OCI-LY1 (cell line): ENCODE data around the gene INS.

Source experiments
- H2AFZ ChIP-seq: fragments of 200-600 bp; sonication (generic), shearing (Covaris generic); 2 replicates; pipeline ENCODE4 v1.6.0; 2014; ENCODE audit warnings: antibody characterized with exemption, mild to moderate bottlenecking, low read length
- H3F3A ChIP-seq: fragments of 200-600 bp; sonication (generic), shearing (Covaris generic); 2 replicates; pipeline ENCODE4 v1.6.0; 2014; ENCODE audit warnings: mild to moderate bottlenecking, antibody characterized with exemption, low read length, moderate library complexity; ENCODE audit not compliant: insufficient read depth
- H3K27ac ChIP-seq: fragments of 200-600 bp; sonication (generic); 2 replicates; pipeline ENCODE4 v1.5.1; 2014; ENCODE audit warnings: low read length, mixed run types, mild to moderate bottlenecking, low read depth; ENCODE audit not compliant: poor library complexity, severe bottlenecking
- H3K27me3 ChIP-seq: fragments of 200-600 bp; sonication (generic); 2 replicates; pipeline ENCODE4 v1.6.0; 2014; ENCODE audit warnings: antibody characterized with exemption, mild to moderate bottlenecking, low read length, moderate library complexity; ENCODE audit not compliant: insufficient read depth
- H3K36me3 ChIP-seq: fragments of 200-600 bp; sonication (generic); 2 replicates; pipeline ENCODE4 v1.6.1; 2014; ENCODE audit warnings: mild to moderate bottlenecking, antibody characterized with exemption, low read length, moderate library complexity, mixed read lengths; ENCODE audit not compliant: insufficient read depth
- H3K4me1 ChIP-seq: fragments of 200-600 bp; sonication (generic); 2 replicates; pipeline ENCODE4 v1.5.1; 2014; ENCODE audit warnings: mild to moderate bottlenecking, low read length, moderate library complexity; ENCODE audit not compliant: insufficient read depth, severe bottlenecking
- H3K4me2 ChIP-seq: fragments of 200-600 bp; sonication (generic), shearing (Covaris generic); 2 replicates; pipeline ENCODE4 v1.6.1; 2014; ENCODE audit warnings: low read length
- H3K4me3 ChIP-seq: fragments of 200-600 bp; sonication (generic); 2 replicates; pipeline ENCODE4 v1.5.1; 2014; ENCODE audit warnings: low read length, low read depth, mild to moderate bottlenecking, mixed read lengths; ENCODE audit not compliant: poor library complexity, severe bottlenecking
- H3K79me2 ChIP-seq: fragments of 200-600 bp; shearing (Covaris generic); 2 replicates; pipeline ENCODE4 v1.6.1; 2016; ENCODE audit warnings: mixed run types, low read length, mixed read lengths; ENCODE audit not compliant: insufficient read depth
- H3K9ac ChIP-seq: fragments of 200-600 bp; sonication (generic), shearing (Covaris generic); 2 replicates; pipeline ENCODE4 v1.6.1; 2014; ENCODE audit warnings: mild to moderate bottlenecking, low read length, mixed read lengths
- H3K9me2 ChIP-seq: fragments of 200-600 bp; sonication (generic), shearing (Covaris generic); 2 replicates; pipeline ENCODE4 v1.6.1; 2014; ENCODE audit warnings: low read depth, mild to moderate bottlenecking, low read length, mixed read lengths
- H3K9me3 ChIP-seq: fragments of 200-600 bp; shearing (Covaris generic); 2 replicates; pipeline ENCODE4 v1.6.1; 2014; ENCODE audit warnings: low read length, mixed read lengths
- H4K20me1 ChIP-seq: fragments of 200-600 bp; sonication (generic), shearing (Covaris generic); 2 replicates; pipeline ENCODE4 v1.6.0; 2016; ENCODE audit warnings: mild to moderate bottlenecking, low read length; ENCODE audit not compliant: insufficient read depth
- EZH2 ChIP-seq: fragments of 200-600 bp; sonication (generic), shearing (Covaris generic); IDR thresholded peaks from 2 replicates; pipeline ENCODE4 v1.8.0; 2017; ENCODE audit warnings: borderline replicate concordance, mixed run types, mild to moderate bottlenecking, antibody characterized with exemption, low read length, moderate library complexity, mixed read lengths
- TF ChIP-seq, protein P1 (sequence below): fragments of 200-600 bp; sonication (generic), shearing (Covaris generic); IDR thresholded peaks from 2 replicates; pipeline ENCODE4 v1.5.1; 2017; ENCODE audit warnings: mild to moderate bottlenecking, antibody characterized with exemption, low read length, moderate library complexity, mixed read lengths

The INS gene

DNA sequence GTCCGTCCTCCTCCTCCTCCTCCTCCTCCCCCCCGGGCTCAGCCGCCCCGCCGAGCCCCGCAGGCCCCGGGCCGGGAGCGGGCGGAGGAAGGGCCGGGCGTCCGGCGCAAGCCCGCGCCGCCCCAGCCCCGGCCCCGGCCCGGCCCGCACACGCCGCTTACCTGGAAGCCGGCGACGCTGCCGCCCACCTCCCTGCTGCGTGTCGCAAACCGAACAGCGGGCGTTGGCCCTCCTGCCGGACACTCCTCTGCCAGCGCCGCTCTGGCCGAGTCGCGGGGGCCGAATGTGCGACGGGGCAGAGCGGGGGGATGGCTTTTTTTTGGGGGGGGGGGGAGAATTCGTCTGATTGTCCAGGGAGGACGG, 23.0 kb downstream of the INS start:
- Histone ChIP-seq H3K27me3 (no peaks in the 10 kb centered on the region), H4K20me1 (no peaks in the 10 kb centered on the region)
- TF ChIP-seq, protein P1, sequence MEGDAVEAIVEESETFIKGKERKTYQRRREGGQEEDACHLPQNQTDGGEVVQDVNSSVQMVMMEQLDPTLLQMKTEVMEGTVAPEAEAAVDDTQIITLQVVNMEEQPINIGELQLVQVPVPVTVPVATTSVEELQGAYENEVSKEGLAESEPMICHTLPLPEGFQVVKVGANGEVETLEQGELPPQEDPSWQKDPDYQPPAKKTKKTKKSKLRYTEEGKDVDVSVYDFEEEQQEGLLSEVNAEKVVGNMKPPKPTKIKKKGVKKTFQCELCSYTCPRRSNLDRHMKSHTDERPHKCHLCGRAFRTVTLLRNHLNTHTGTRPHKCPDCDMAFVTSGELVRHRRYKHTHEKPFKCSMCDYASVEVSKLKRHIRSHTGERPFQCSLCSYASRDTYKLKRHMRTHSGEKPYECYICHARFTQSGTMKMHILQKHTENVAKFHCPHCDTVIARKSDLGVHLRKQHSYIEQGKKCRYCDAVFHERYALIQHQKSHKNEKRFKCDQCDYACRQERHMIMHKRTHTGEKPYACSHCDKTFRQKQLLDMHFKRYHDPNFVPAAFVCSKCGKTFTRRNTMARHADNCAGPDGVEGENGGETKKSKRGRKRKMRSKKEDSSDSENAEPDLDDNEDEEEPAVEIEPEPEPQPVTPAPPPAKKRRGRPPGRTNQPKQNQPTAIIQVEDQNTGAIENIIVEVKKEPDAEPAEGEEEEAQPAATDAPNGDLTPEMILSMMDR = no peak
- TF ChIP-seq EZH2 = no peak

DNA sequence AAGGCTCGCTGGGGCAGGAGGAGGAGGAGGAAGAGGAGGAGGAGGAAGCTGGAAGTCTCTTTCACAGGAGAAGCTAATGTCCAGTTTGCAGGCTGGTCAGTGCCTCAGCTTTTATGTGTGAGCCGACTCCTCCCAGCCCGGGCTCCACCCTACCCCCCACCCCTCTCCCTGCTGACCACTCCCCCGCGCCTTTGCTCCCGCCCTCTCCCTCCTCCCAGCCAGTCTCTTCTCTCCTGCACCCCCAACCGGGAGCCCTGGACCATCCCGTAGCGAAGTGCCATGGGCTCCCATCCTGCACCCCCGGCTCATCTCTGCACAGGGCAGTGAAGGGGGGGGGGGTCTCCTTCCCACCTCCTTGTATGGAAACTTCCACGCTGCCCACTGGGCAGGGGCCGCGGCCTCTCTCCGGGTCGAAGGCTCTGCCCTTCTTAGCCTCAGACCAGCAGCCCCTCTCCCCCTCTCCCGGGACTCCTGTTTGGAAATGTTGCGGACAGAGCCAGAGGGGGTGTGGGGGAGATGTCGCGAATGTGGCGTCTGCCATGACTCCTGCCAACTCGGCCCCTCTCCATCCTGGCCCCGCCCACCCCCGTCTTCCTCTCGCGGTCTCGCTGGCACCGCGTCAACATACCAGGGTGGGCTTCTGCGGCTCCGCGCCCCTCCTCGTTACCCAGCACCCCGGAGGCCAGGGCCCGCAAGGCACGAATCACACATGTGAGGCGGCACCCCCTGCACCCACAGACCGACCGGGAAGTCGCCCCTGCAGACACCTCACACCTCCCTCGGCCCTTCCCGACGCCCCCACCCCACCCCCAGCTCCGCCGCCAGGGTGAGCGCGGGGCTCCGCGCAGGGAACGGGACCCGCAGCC, 23.6 kb downstream of the INS start:
- H2AFZ ChIP-seq = no peak overlapping the region
- no peaks in the 10 kb centered on the region for H3K27me3 ChIP-seq
- no peaks in the 10 kb centered on the region for H3K36me3 ChIP-seq
- H3K27ac ChIP-seq = no peak overlapping the region
- H3K4me1 ChIP-seq = no peaks in the 10 kb centered on the region
- H3F3A ChIP-seq = no peaks in the 10 kb centered on the region
- no peak overlapping the region for H3K4me3 ChIP-seq
- TF ChIP-seq, protein P1 = no peak
- TF ChIP-seq EZH2 = no peak
- H3K4me2 ChIP-seq = no peak overlapping the region
- H4K20me1 ChIP-seq = no peaks in the 10 kb centered on the region
- H3K9ac ChIP-seq = no peak overlapping the region
- no peaks in the 10 kb centered on the region for H3K9me2 ChIP-seq
- H3K9me3 ChIP-seq = no peaks in the 10 kb centered on the region
- H3K79me2 ChIP-seq = no peaks in the 10 kb centered on the region

More for the DNA sequence above, 23.0 kb downstream of the INS start:
- no peak overlapping the region for H3K4me2 ChIP-seq
- H3K4me1 ChIP-seq = no peaks in the 10 kb centered on the region
- H3K9me2 ChIP-seq = no peaks in the 10 kb centered on the region
- H3K9me3 ChIP-seq = no peaks in the 10 kb centered on the region
- no peak overlapping the region for H3K27ac ChIP-seq
- H3K36me3 ChIP-seq = no peaks in the 10 kb centered on the region
- no peaks in the 10 kb centered on the region for H3K79me2 ChIP-seq
- H3K9ac ChIP-seq = no peak overlapping the region
- H2AFZ ChIP-seq = no peak overlapping the region
- H3F3A ChIP-seq = no peaks in the 10 kb centered on the region
- no peak overlapping the region for H3K4me3 ChIP-seq

DNA sequence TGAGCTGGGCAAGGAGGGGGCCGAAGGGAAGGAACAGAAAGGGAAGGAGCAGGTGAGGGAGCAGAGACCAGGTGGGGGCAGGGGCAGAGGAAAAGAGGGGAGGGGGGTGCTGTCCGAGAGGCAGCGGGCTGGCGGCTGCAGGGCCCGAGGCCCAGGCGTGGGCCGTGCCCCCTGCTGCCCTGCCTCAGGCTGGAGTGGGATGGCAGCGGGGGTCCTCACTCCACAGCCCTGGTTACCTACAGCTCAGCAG, 24.1 kb downstream of the INS start:
- H3K9me3 ChIP-seq = no peaks in the 10 kb centered on the region
- H3F3A ChIP-seq = no peaks in the 10 kb centered on the region
- H2AFZ ChIP-seq = no peak overlapping the region
- no peak overlapping the region for H3K4me3 ChIP-seq
- H3K27ac ChIP-seq = no peak overlapping the region
- H3K27me3 ChIP-seq = no peaks in the 10 kb centered on the region
- no peak overlapping the region for H3K4me2 ChIP-seq
- H3K9me2 ChIP-seq = no peaks in the 10 kb centered on the region
- TF ChIP-seq, protein P1 = no peak
- no peak for TF ChIP-seq EZH2
- H4K20me1 ChIP-seq = no peaks in the 10 kb centered on the region
- H3K9ac ChIP-seq = no peak overlapping the region
- no peaks in the 10 kb centered on the region for H3K36me3 ChIP-seq
- no peaks in the 10 kb centered on the region for H3K4me1 ChIP-seq
- H3K79me2 ChIP-seq = no peaks in the 10 kb centered on the region
